Liver (tissue), 3 donors: ENCODE measurements around the gene FXYD7.

Experiments
- ATF3 ChIP-seq: IDR thresholded peaks from 2 replicates; pipeline ENCODE4 v1.6.1; 2016; ENCODE audit warnings: antibody characterized with exemption
- CTCF ChIP-seq: fragments of 150-350 bp; IDR thresholded peaks from 2 replicates; pipeline ENCODE4 v1.5.1; 2017; ENCODE audit warnings: improper control_type of control experiment, low read depth, low read length; ENCODE audit not compliant: missing input control
- GABPA ChIP-seq, 2 donors: IDR thresholded peaks in 1 of 2; conservative IDR thresholded peaks in 1 of 2; 2 replicates each; pipeline ENCODE4 v1.6.1; 2016; ENCODE audit warnings: antibody characterized with exemption in 2 of 2, mild to moderate bottlenecking in 1 of 2, moderate library complexity in 1 of 2
- JUND ChIP-seq, 2 donors: IDR thresholded peaks; 2 replicates each; pipeline ENCODE4 v1.6.1; 2016; ENCODE audit warnings: antibody characterized with exemption in 2 of 2
- RAD21 ChIP-seq, 2 donors: IDR thresholded peaks; 2 replicates each; pipeline ENCODE4 v1.6.1; 2016; ENCODE audit warnings: antibody characterized with exemption in 2 of 2, mild to moderate bottlenecking in 2 of 2
- REST ChIP-seq: IDR thresholded peaks from 2 replicates; pipeline ENCODE4 v1.6.1; 2016; ENCODE audit warnings: antibody characterized with exemption, mild to moderate bottlenecking
- TAF1 ChIP-seq: conservative IDR thresholded peaks from 2 replicates; pipeline ENCODE4 v1.6.1; 2016; ENCODE audit warnings: antibody characterized with exemption, mild to moderate bottlenecking
- ZBTB33 ChIP-seq: IDR thresholded peaks from 2 replicates; pipeline ENCODE4 v1.6.1; 2016; ENCODE audit warnings: antibody characterized with exemption
- donor health status: healthy.
- donor health status: healthy.

GRCh38 chr19:35112995-35113688 lies 29.9 kb upstream of the FXYD7 start:
- TF ChIP-seq CTCF = no peak
- no peak for TF ChIP-seq GABPA (IDR thresholded peaks at IDR 0.05 in 1 of 2, conservative IDR thresholded peaks at IDR 0.05 in 1 of 2)
- no peak for TF ChIP-seq ATF3
- TF ChIP-seq TAF1 = no peak
- TF ChIP-seq RAD21 (IDR thresholded peaks at IDR 0.05) = no peak
- no peak for TF ChIP-seq JUND (IDR thresholded peaks at IDR 0.05)
- TF ChIP-seq ZBTB33 = no peak
- TF ChIP-seq REST = no peak
